Mucosa of descending colon (tissue), 3 donors: ENCODE results near the gene FADS2. TPM values are rescaled to one million over a fixed set of nuclear protein-coding genes. Genes with fewer than 3 reads are reported as not detected.

Experiments
- ATAC-seq: fragments of 200-7000 bp; cut with Tn5 transposase; one replicate; pipeline ENCODE4 v1.9.1; 2020; ENCODE audit warnings: mild to moderate bottlenecking, moderate library complexity
- DNase-seq, 3 donors: peaks; one replicate each; pipeline ENCODE4 v3.0.0-alpha.2; 2020
- H3K36me3 ChIP-seq: fragments of 200-600 bp; one replicate; pipeline ENCODE4 v1.8.0; 2021; ENCODE audit warnings: low read depth, mild to moderate bottlenecking
- H3K4me1 ChIP-seq: fragments of 200-600 bp; one replicate; pipeline ENCODE4 v1.8.0; 2021; ENCODE audit warnings: low read depth, mild to moderate bottlenecking
- H3K4me3 ChIP-seq: fragments of 200-600 bp; one replicate; pipeline ENCODE4 v1.8.0; 2021; ENCODE audit warnings: mild to moderate bottlenecking
- H3K9me3 ChIP-seq: fragments of 200-600 bp; one replicate; pipeline ENCODE4 v1.8.0; 2021; ENCODE audit warnings: mild to moderate bottlenecking
- CTCF ChIP-seq: fragments of 200-600 bp; IDR thresholded peaks from one replicate; pipeline ENCODE4 v1.8.0; 2022; ENCODE audit warnings: antibody characterized with exemption, mild to moderate bottlenecking
- intact Hi-C, 2 donors: fragments of 100-400 bp; cut with DNase I in 1 of 2; cut with micrococcal nuclease in 1 of 2; formaldehyde crosslinking; loops; one replicate each; pipeline versions ENCODE4 v1.11.0 to v1.11.1; 2022; cut with DNase I, micrococcal nuclease
- total RNA-seq, 3 donors: library from RNA; stranded (reverse); fragmentation: NEBNext Ultra II Directional in 2 of 3; extraction: Animal tissue kit (Norgen Biotek cat#: 25700) in 2 of 3; gene quantifications; one replicate each; pipeline versions ENCODE4 v1.2.1 to v1.2.4, GENCODE V29; 2021 to 2023
- donor health status: DM: no; HTN: no; CAD: no; lungs with moderate emphysema.
- donor health status: DM: no; HTN: no; CAD: no.
- donor health status: DM: no; HTN: yes; CAD: no.

Gene FADS2
- total RNA-seq, 3 donors from 2014 or later = 2.5 to 29.3 (median 8.6) TPM

DNA sequence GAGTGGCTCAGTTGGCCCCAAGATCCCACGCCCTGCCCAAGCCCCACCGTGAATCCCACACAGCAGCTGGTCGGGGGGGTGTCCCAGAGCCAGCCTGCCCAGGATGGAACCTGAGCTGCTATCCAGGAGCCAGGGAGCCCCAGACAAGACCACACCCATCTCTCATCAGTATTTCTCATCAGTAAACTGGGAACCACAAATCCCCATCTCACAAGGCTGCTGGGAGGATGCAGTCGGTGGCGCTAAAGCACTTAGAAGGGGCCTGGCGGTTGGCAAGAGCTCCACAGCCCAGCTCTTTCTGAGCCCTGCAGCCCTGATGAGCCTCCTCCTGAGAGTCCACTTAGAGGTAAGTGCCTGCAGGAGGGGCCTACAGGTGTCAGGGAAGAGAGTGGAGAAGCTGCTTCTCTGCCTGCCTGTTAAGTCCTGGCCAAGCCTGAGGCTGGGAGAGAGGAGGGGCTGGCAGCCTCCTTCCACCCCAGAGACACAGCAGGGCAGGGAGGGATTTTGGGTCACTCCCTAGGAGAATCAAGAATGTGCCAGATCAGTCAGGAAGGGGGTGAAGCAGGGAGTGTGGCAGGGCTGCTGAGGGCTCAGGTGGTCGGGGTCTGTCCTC, 57.2 kb downstream of the FADS2 start:
- Histone ChIP-seq H3K9me3 (no peaks in the 10 kb centered on the region), H3K36me3 (no peaks in the 10 kb centered on the region), H3K4me3 (no peak overlapping the region), H3K4me1 (peaks cover 2% of the 10 kb centered on the region)
- TF ChIP-seq CTCF = no peak
- ATAC-seq = no peak
- no peak for DNase-seq
- intact Hi-C loops = no loop called here

DNA sequence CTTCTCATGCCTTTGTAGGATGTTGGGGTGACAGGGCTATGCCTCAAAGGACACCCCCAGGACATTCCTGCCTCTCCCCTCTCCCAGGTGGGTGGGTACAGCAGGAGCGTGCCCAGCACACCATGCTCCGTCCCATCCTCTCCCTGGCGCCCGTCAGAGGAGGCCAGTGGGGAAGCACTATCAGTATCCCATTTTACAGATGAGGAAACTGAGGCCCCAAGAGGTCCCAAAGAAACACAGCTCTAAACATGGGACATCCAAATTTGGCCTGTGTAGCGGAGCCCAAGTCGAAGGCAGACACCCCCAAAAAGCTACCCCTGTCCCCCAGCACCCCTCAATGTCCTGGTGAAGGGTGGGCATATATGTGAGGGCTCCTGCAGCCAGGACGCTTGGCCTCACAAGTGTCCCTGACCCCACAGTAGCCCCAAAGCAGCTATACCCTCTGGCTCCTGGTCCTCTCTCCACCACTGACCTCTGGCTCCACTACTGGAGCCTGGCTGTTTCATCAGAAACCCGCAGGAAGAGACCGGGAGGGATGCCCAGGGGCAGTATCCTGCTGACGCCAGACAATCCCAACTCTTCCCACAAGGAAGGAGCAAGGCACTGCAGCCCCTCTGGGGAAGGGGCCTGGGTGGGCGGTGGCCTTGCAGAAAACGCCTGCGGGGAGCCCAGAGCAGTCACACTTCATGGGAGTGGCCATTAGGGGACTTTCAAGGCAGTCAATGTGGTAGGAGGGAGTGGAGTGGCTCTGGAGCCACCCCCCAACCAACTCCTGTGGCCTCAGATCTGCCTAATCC, 57.9 kb downstream of the FADS2 start:
- DNase-seq = no peak
- Histone ChIP-seq H3K4me3 (no peak overlapping the region), H3K36me3 (no peaks in the 10 kb centered on the region), H3K4me1 (peaks cover 9% of the 10 kb centered on the region), H3K9me3 (no peaks in the 10 kb centered on the region)
- no peak for ATAC-seq
- intact Hi-C loops = no loop called here
- no peak for TF ChIP-seq CTCF

GRCh38 chr11:61886643-61887042, 58.5 kb downstream of the FADS2 start:
- no peak for ATAC-seq
- DNase-seq = no peak
- Histone ChIP-seq H3K9me3 (no peaks in the 10 kb centered on the region), H3K36me3 (no peaks in the 10 kb centered on the region), H3K4me3 (no peak overlapping the region), H3K4me1 (peaks cover 10% of the 10 kb centered on the region)
- TF ChIP-seq CTCF = no peak
- intact Hi-C loops = no loop called here

GRCh38 chr11:61887839-61888494, 59.9 kb downstream of the FADS2 start:
- ATAC-seq (no peak), DNase-seq (peak in 1 of 3 donors; percentile 29)
- Histone ChIP-seq H3K36me3 (no peaks in the 10 kb centered on the region), H3K4me1 (peaks cover 14% of the 10 kb centered on the region), H3K9me3 (no peaks in the 10 kb centered on the region), H3K4me3 (no peak overlapping the region)
- intact Hi-C loops = no loop called here
- TF ChIP-seq CTCF = no peak

- Histone ChIP-seq H3K36me3 (no peaks in the 10 kb centered on the region), H3K4me1 (peaks cover 14% of the 10 kb centered on the region), H3K9me3 (no peaks in the 10 kb centered on the region), H3K4me3 (no peak overlapping the region)
- intact Hi-C loops = no loop called here
- ATAC-seq (no peak), DNase-seq (no peak)
- TF ChIP-seq CTCF = no peak
Measured at GRCh38 chr11:61888590-61888989, 60.5 kb downstream of the FADS2 start.
